Measurements from ENCODE around the gene ENOX1. TPM values are rescaled to one million over a fixed set of nuclear protein-coding genes. Genes with fewer than 3 reads are reported as not detected.

The ENOX1 gene
- total RNA-seq, 4 donors from 2014 or later = 0.27 to 0.83 (median 0.53) TPM; not detected in 1

DNA sequence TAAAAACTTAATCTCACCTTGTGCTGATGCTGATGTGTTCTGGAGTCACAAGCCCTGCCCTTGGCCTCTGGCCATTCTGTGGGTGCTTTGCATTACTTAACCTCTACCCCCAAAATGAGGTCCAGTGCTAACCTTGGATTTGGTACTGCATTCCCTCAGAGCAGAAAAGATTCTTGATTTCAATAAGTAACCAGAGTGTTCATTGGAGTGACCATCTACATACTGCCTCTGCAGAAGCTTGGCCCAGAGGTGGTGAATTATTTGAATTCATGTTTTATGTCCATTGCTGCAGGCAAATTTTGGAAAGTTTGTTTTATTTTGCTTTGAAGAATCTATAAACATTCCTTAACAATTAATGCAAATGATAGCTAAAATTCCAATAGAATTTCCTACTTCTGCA, 7.6 kb upstream of the ENOX1 start:
- no peaks in the 10 kb centered on the region for H3K4me1 ChIP-seq
- H3K9me3 ChIP-seq = no peaks in the 10 kb centered on the region
- H3K36me3 ChIP-seq = no peaks in the 10 kb centered on the region
- TF ChIP-seq, protein P1, sequence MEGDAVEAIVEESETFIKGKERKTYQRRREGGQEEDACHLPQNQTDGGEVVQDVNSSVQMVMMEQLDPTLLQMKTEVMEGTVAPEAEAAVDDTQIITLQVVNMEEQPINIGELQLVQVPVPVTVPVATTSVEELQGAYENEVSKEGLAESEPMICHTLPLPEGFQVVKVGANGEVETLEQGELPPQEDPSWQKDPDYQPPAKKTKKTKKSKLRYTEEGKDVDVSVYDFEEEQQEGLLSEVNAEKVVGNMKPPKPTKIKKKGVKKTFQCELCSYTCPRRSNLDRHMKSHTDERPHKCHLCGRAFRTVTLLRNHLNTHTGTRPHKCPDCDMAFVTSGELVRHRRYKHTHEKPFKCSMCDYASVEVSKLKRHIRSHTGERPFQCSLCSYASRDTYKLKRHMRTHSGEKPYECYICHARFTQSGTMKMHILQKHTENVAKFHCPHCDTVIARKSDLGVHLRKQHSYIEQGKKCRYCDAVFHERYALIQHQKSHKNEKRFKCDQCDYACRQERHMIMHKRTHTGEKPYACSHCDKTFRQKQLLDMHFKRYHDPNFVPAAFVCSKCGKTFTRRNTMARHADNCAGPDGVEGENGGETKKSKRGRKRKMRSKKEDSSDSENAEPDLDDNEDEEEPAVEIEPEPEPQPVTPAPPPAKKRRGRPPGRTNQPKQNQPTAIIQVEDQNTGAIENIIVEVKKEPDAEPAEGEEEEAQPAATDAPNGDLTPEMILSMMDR (IDR thresholded peaks at IDR 0.05) = no peak
- TF ChIP-seq POLR2A (IDR thresholded peaks at IDR 0.05) = no peak
- no peaks in the 10 kb centered on the region for H3K27me3 ChIP-seq
- no peak for DNase-seq
- H3K27ac ChIP-seq = no peak overlapping the region
- no peak overlapping the region for H3K4me3 ChIP-seq

DNA sequence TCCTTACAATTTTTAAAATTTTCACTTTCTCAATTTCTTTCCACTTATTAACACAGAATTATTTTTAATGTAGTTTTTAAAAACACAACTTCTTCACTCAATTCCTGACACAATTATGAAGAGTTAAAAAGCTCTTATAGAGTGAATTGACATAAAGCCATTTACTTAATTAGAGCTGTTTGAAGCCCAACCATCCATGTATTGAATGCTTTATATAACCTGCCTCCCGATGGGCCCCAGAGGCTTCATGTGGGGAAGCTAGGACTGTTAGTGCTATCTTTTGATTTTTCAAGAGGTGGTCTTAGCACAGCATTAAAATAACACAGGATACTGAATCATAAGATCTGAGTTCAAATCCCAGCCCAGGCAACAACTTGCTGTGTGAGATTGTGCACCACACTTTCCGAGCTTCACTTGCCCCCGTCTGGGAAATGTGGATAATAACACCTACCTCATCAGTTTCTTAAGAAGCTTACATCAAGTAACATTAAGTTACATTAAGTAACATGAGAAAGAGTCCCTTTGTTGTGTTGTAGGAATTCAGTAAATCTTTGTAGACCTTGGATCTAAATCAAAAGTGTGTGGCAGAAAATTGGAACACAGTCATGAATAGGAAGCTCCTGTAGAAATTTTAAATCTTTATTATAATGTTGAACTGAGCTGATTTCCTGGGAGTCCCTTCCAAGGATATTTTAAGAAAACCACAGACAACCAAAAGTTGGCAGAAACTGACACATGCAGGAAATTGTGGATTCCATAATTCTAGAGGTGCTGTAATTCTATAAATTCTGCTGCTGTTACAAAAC, 5.5 kb upstream of the ENOX1 start:
- DNase-seq = no peak
- no peaks in the 10 kb centered on the region for H3K27me3 ChIP-seq
- H3K9me3 ChIP-seq = no peaks in the 10 kb centered on the region
- TF ChIP-seq, protein P1 (IDR thresholded peaks at IDR 0.05) = no peak
- no peak for TF ChIP-seq POLR2A (IDR thresholded peaks at IDR 0.05)
- H3K36me3 ChIP-seq = no peaks in the 10 kb centered on the region
- H3K4me3 ChIP-seq = no peak overlapping the region
- H3K27ac ChIP-seq = no peak overlapping the region
- peaks cover 0 to 2% (median 0%) of the 10 kb centered on the region in 4 donors for H3K4me1 ChIP-seq

DNA sequence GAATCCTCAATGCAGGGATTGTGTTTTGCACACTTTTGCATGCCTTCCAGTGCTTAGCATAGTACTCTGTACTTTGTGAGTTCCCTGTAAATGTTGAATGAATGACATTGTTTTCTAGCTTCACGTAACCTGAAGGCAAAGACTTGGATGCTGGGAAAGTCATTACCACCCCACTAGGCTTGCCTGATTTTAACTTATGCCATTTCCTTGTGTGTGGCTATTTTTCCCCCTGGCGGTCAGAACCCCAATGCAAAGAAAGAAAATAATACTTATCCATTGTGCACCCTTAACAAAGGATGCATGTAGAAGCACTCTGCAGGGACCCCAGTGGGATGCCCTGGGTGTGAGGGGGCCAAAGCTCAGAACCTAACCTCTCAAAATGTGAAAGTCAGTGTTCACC, 1.2 kb upstream of the ENOX1 start:
- no peak for DNase-seq
- Histone ChIP-seq H3K27ac (no peak overlapping the region), H3K4me3 (no peak overlapping the region), H3K27me3 (no peaks in the 10 kb centered on the region), H3K9me3 (no peaks in the 10 kb centered on the region), H3K4me1 (peaks cover 0 to 15% (median 4%) of the 10 kb centered on the region in 4 donors), H3K36me3 (no peaks in the 10 kb centered on the region)
- no peak for TF ChIP-seq POLR2A (IDR thresholded peaks at IDR 0.05)
- TF ChIP-seq, protein P1 (IDR thresholded peaks at IDR 0.05) = peak in 1 of 6 experiments; percentile 20

DNA sequence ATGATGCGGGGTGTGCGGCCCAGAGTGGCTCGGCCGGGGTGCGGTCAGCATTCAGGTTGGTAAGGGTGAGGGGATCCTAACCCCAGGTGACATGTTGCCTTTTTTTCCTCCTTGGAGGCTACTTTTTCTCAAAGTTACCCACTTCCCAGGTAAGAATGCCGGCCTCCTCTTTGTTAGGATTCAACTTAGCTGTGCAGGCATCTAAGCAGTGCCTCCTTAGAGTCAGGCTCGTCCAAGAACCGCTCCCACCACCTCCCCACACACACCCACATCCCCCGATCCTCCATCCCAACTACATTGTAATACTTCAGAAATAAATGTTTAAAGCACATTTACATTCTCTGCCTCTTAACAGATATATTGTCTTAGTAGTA, 733 bp upstream of the ENOX1 start:
- Histone ChIP-seq H3K4me3 (peak overlapping the region; percentile 38 to 53 (median 50)), H3K9me3 (no peaks in the 10 kb centered on the region), H3K36me3 (no peaks in the 10 kb centered on the region), H3K27me3 (no peaks in the 10 kb centered on the region), H3K27ac (peak overlapping the region in 2 of 4 donors; percentile 46 to 68), H3K4me1 (peaks cover 0 to 15% (median 4%) of the 10 kb centered on the region in 4 donors)
- TF ChIP-seq, protein P1 (IDR thresholded peaks at IDR 0.05) = no peak
- TF ChIP-seq POLR2A (IDR thresholded peaks at IDR 0.05) = no peak
- DNase-seq = no peak

DNA sequence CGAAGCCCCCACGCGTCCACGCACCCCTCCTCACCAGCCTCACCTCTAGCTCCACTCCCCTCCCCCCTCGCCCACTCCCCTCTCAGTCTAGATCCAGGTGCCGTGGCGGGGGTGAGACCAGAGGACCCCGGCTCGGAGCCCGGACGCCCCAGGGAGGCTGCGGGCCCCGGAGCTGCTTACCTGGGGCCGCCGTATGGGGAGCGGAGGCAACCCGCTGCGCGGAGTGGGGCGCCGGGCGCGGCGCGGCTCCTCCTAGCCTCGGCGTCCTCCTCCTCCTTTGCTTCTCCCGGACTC, 353 bp downstream of the ENOX1 start:
- no peaks in the 10 kb centered on the region for H3K36me3 ChIP-seq
- H3K27me3 ChIP-seq = no peaks in the 10 kb centered on the region
- H3K27ac ChIP-seq = peak overlapping the region in 3 of 4 donors; percentile 8 to 68 (median 46)
- no peak for TF ChIP-seq POLR2A (IDR thresholded peaks at IDR 0.05)
- TF ChIP-seq, protein P1 (IDR thresholded peaks at IDR 0.05) = no peak
- no peak for DNase-seq
- H3K4me1 ChIP-seq = peaks cover 0 to 15% (median 4%) of the 10 kb centered on the region in 4 donors
- no peaks in the 10 kb centered on the region for H3K9me3 ChIP-seq
- H3K4me3 ChIP-seq = peak overlapping the region; percentile 38 to 53 (median 50)
